Caco-2 (cell line): ENCODE results near the gene AOX1. TPM values are rescaled to one million over a fixed set of nuclear protein-coding genes. Genes with fewer than 3 reads are reported as not detected.

Experiments used
- BruUV-seq: library from RNA; stranded (reverse); fragments of 400-500 nt; replicated peaks from 2 replicates; lab custom pipeline; 2021; lab: Mats Ljungman, UMichigan
- CTCF ChIA-PET: fragments of 300-600 bp; sonication (Branson Sonifier 250); formaldehyde crosslinking; loops from one replicate; lab custom pipeline; 2022; ENCODE audit warnings: antibody characterized with exemption; lab: Charles Lee
- POLR2A ChIA-PET: fragments of 300-600 bp; sonication (Branson Sonifier 250); formaldehyde crosslinking; loops from one replicate; lab custom pipeline; 2022; ENCODE audit warnings: antibody characterized with exemption; lab: Charles Lee
- DNase-seq, 2 experiments: peaks; one replicate each; pipeline versions ENCODE4 v3.0.0 to v3.0.0-alpha.2; 2020 to 2022
- H3K27me3 ChIP-seq: replicated peaks from 2 replicates; pipeline ENCODE4 v1.6.0; 2011; ENCODE audit warnings: low read length; ENCODE audit not compliant: control insufficient read depth, insufficient read depth
- H3K36me3 ChIP-seq: 2 replicates; pipeline ENCODE4 v1.5.1; 2011; ENCODE audit warnings: low read length; ENCODE audit not compliant: control insufficient read depth, insufficient read depth
- H3K4me1 ChIP-seq: fragments of 250-450 bp; sonication (Bioruptor Pico); 2 replicates; pipeline ENCODE4 v1.5.1; 2020; ENCODE audit warnings: mild to moderate bottlenecking
- H3K4me3 ChIP-seq: 2 replicates; pipeline ENCODE4 v1.5.1; 2011; ENCODE audit warnings: low read depth, mild to moderate bottlenecking, control low read depth, low read length
- H3K9me3 ChIP-seq: fragments of 250-450 bp; sonication (Bioruptor Pico); 2 replicates; pipeline ENCODE4 v1.5.1; 2020; ENCODE audit warnings: mild to moderate bottlenecking, moderate library complexity
- H3K27ac Mint-ChIP-seq: one replicate; pipeline ENCODE4 v1.8.0; 2022; ENCODE audit warnings: mixed read lengths; ENCODE audit not compliant: unreplicated experiment
- H3K27me3 Mint-ChIP-seq: one replicate; pipeline ENCODE4 v1.8.0; 2022; ENCODE audit warnings: mixed read lengths; ENCODE audit not compliant: insufficient read depth, unreplicated experiment
- H3K36me3 Mint-ChIP-seq: one replicate; pipeline ENCODE4 v1.8.0; 2022; ENCODE audit warnings: mild to moderate bottlenecking, mixed read lengths; ENCODE audit not compliant: insufficient read depth, unreplicated experiment
- H3K4me1 Mint-ChIP-seq: one replicate; pipeline ENCODE4 v1.8.0; 2022; ENCODE audit warnings: low read depth, mixed read lengths; ENCODE audit not compliant: unreplicated experiment
- H3K4me3 Mint-ChIP-seq: one replicate; pipeline ENCODE4 v1.8.0; 2022; ENCODE audit warnings: mild to moderate bottlenecking, moderate library complexity, mixed read lengths; ENCODE audit not compliant: unreplicated experiment
- H3K9me3 Mint-ChIP-seq: one replicate; pipeline ENCODE4 v1.8.0; 2022; ENCODE audit warnings: mixed read lengths; ENCODE audit not compliant: unreplicated experiment
- intact Hi-C: fragments of 100-400 bp; cut with micrococcal nuclease; formaldehyde crosslinking; loops from one replicate; pipeline ENCODE4 v1.10.0; 2022; ENCODE audit not compliant: unreplicated experiment
- total RNA-seq: library from RNA; stranded (reverse); gene quantifications from 2 replicates; pipeline ENCODE4 v1.2.3, GENCODE V29; 2022
- TF ChIP-seq, protein P1 (sequence below), 2 experiments: fragments of 200-600 bp in 1 of 2; IDR thresholded peaks; 1 replicate in 1 of 2; 2 replicates in 1 of 2; pipeline versions ENCODE4 v1.5.1 to v1.8.0; 2011 to 2022; ENCODE audit warnings: antibody characterized with exemption in 1 of 2, control low read depth in 1 of 2, inconsistent platforms in 1 of 2, low read depth in 1 of 2, low read length in 1 of 2, mild to moderate bottlenecking in 1 of 2, moderate library complexity in 1 of 2; ENCODE audit not compliant: insufficient read depth in 1 of 2, severe bottlenecking in 1 of 2, unreplicated experiment in 1 of 2

The AOX1 gene
- total RNA-seq, 1 experiment from 2014 or later = 0.79 TPM

DNA sequence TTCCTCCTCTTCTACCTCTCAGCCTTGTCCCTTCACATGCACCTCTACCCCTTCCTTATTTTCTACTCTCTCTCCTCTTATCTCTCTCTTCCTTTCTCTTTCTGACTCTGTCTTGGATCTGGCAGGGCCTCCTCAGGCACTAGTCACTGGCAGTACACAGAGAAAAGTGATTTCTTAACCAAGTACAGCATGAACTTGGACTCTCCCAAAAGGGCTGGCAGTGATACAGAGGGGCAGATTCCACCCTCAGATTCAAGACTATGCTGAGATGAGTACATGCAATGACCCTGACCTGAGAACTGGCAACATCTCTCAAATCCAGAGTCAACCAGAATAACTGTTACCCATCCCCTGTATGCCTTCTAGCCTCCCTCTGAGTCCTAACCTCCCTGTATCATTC, 4.3 kb downstream of the AOX1 start:
- no TSS peak for BruUV-seq
- no peaks in the 10 kb centered on the region for H3K36me3 Mint-ChIP-seq
- H3K9me3 ChIP-seq = no peaks in the 10 kb centered on the region
- no peak overlapping the region for H3K27ac Mint-ChIP-seq
- H3K9me3 Mint-ChIP-seq = no peaks in the 10 kb centered on the region
- no peak for DNase-seq
- no peaks in the 10 kb centered on the region for H3K36me3 ChIP-seq
- H3K4me3 ChIP-seq = no peak overlapping the region
- no peaks in the 10 kb centered on the region for H3K27me3 ChIP-seq
- H3K4me1 Mint-ChIP-seq = peaks cover 12% of the 10 kb centered on the region
- H3K27me3 Mint-ChIP-seq = no peaks in the 10 kb centered on the region
- ChIA-PET CTCF (no interaction called here), POLR2A (no interaction called here)
- TF ChIP-seq, protein P1, sequence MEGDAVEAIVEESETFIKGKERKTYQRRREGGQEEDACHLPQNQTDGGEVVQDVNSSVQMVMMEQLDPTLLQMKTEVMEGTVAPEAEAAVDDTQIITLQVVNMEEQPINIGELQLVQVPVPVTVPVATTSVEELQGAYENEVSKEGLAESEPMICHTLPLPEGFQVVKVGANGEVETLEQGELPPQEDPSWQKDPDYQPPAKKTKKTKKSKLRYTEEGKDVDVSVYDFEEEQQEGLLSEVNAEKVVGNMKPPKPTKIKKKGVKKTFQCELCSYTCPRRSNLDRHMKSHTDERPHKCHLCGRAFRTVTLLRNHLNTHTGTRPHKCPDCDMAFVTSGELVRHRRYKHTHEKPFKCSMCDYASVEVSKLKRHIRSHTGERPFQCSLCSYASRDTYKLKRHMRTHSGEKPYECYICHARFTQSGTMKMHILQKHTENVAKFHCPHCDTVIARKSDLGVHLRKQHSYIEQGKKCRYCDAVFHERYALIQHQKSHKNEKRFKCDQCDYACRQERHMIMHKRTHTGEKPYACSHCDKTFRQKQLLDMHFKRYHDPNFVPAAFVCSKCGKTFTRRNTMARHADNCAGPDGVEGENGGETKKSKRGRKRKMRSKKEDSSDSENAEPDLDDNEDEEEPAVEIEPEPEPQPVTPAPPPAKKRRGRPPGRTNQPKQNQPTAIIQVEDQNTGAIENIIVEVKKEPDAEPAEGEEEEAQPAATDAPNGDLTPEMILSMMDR (IDR thresholded peaks at IDR 0.05; ENCODE audit: insufficient read depth in 1 of 2, low read depth in 1 of 2, low read length in 1 of 2, severe bottlenecking in 1 of 2, unreplicated experiment in 1 of 2) = no peak
- 0 out of 2 replicates have a peak, but pooled peaks cover 4% of the 10 kb centered on the region for H3K4me1 ChIP-seq
- H3K4me3 Mint-ChIP-seq = no peak overlapping the region
- intact Hi-C loops = no loop called here

DNA sequence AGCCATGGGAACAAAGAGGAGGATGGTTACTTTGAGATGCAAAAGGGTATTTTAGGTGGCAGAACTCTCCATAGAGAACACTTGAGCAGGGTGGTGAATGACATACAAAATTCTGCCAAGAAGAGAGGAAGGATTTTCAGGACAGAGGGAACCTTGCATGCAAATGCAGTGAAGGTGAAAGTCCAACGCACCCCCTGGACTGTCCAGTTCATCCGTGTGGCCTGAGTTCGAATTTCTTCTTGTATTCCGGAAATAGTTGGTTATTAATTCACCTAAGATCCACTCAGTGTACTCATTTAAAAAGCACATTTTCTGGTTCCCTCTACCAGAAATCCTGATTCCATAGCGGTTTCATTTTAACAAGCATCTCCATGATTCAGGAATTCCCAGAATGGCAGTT, 5.5 kb downstream of the AOX1 start:
- Mint-ChIP-seq H3K9me3 (peaks cover 8% of the 10 kb centered on the region), H3K4me1 (peaks cover 19% of the 10 kb centered on the region), H3K4me3 (no peak overlapping the region), H3K27me3 (no peaks in the 10 kb centered on the region), H3K36me3 (no peaks in the 10 kb centered on the region), H3K27ac (no peak overlapping the region)
- ChIA-PET CTCF (no interaction called here), POLR2A (no interaction called here)
- H3K27me3 ChIP-seq = no peaks in the 10 kb centered on the region
- no peaks in the 10 kb centered on the region for H3K9me3 ChIP-seq
- H3K4me3 ChIP-seq = no peak overlapping the region
- no peak for DNase-seq
- BruUV-seq = no TSS peak
- intact Hi-C loops = no loop called here
- peaks cover 10% of the 10 kb centered on the region for H3K4me1 ChIP-seq
- TF ChIP-seq, protein P1 (IDR thresholded peaks at IDR 0.05; ENCODE audit: insufficient read depth in 1 of 2, low read depth in 1 of 2, low read length in 1 of 2, severe bottlenecking in 1 of 2, unreplicated experiment in 1 of 2) = no peak
- H3K36me3 ChIP-seq = no peaks in the 10 kb centered on the region

DNA sequence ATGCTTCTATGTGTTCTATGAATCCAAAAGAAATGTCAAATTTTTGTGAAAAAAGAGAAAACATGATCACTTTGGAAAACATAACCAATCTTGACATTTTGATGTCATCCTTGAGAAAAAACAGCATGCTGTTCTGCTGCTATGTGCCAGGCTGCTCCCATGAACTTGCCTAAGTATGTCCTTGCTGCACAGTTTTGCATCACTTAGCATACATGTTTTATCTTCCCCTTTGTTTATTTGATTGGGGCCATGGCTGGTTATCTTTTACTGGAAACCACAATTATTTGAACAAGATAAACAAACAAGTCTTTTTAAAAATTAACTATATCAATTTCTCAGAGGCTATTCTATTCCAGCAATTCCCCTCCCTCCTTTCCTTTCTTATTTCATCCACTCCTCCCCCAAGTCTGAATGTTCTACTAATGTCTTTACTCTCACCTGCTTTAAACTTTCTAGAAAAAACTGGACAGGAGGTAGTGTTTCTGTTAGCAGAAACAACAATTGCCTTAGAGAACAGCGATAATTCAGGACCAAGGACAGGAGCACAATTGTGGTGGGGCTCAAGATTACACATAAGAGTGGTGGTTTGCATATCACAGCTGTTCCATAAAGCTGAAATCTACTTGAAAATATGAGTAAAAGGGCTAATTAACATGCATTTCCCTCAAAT, 6.7 kb downstream of the AOX1 start:
- H3K4me3 ChIP-seq = no peak overlapping the region
- TF ChIP-seq, protein P1 (IDR thresholded peaks at IDR 0.05; ENCODE audit: insufficient read depth in 1 of 2, low read depth in 1 of 2, low read length in 1 of 2, severe bottlenecking in 1 of 2, unreplicated experiment in 1 of 2) = no peak
- H3K36me3 ChIP-seq = no peaks in the 10 kb centered on the region
- Mint-ChIP-seq H3K4me3 (no peak overlapping the region), H3K36me3 (no peaks in the 10 kb centered on the region), H3K4me1 (peaks cover 32% of the 10 kb centered on the region), H3K27me3 (no peaks in the 10 kb centered on the region), H3K27ac (no peak overlapping the region), H3K9me3 (peaks cover 9% of the 10 kb centered on the region)
- ChIA-PET POLR2A (no interaction called here), CTCF (no interaction called here)
- H3K27me3 ChIP-seq = no peaks in the 10 kb centered on the region
- H3K4me1 ChIP-seq = peaks cover 18% of the 10 kb centered on the region
- no peaks in the 10 kb centered on the region for H3K9me3 ChIP-seq
- peak in 1 of 2 experiments; percentile 57 for DNase-seq
- no TSS peak for BruUV-seq
- intact Hi-C loops = no loop called here
